ENCODE data around the gene TEX2. TPM values are rescaled to one million over a fixed set of nuclear protein-coding genes. Genes with fewer than 3 reads are reported as not detected.
"Not testable (repeated sequence)": the region's sequence is repeated elsewhere in the genome, so short reads cannot be mapped to it uniquely, and the experiment has no call there.

TEX2 gene
- total RNA-seq, 2 experiments from 2014 or later: 15.2 to 15.8 TPM

DNA sequence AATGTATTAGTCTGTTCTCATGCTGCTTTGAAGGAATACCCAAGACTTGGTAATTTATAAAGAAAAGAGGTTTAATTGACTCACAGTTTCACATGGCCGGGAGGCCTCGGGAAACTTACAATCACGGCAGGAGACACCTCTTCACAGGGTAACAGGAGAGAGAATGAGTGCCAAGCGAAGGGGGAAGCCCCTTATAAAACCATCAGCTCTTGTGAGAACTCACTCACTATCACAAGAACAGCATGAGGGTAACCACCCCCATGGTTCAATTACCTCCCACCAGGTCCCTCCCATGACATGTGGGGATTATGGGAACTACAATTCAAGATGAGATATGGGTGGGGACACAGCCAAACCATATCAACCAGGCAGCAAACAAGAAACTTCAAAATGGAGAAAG, 24.6 kb downstream of the TEX2 start:
- H3K36me3 Mint-ChIP-seq (ENCODE audit: low read depth); H3K4me3 Mint-ChIP-seq; H3K9me3 Mint-ChIP-seq (ENCODE audit: low read depth); H3K27ac Mint-ChIP-seq; H3K27me3 Mint-ChIP-seq: not testable (repeated sequence)
- peak; percentile 88 for ATAC-seq
- intact Hi-C loops (cut with DNase I, micrococcal nuclease): loop anchor here (1.0 to 5.0 kb wide), 3 partner anchors 25 to 44 kb away; partner anchors contain the start of gene TEX2 (in 1 of the 2)
- peak; percentile 68 for DNase-seq
- POLR2A ChIA-PET: interaction anchor here (0.6 to 0.7 kb wide), 2 partner anchors 89 to 1678 kb away, joined by 3 read pairs; no protein-coding TSS in a partner anchor
- CTCF ChIA-PET: interaction anchor here (0.6 to 1.0 kb wide), 7 partner anchors 12 to 303 kb away, joined by 3 to 4 read pairs (median 3); no protein-coding TSS in a partner anchor
- peaks cover 36% of the 10 kb centered on the region for H3K4me1 Mint-ChIP-seq

DNA sequence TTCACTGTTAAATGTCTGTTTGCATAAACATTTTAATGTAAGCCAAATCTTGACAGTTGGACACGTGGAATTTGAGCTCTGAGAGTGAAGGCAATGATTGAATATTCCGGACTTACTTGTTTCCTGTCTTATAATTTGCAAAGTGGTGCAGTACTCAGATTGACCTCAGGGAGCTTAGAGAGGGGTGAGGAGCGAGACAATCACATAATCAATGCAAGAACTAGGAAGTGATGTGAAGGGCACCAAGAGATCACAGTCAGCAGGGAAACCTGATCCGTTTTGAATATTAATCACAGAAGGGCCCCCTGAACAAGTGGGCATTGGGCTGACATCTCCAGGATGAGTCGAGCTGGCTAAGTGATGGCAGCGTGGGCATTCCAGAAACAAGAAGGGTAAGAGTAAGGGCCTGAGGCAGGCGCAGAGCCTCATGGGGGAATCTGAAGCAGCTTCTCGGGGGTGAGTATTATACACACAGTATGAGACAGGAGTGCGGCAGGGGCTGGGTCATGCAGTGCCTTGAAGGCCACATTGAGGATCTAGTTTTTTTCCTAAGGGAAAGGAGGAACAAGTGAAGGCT, 26.1 kb downstream of the TEX2 start:
- Mint-ChIP-seq H3K36me3 (ENCODE audit: low read depth) (peaks cover 10% of the 10 kb centered on the region), H3K4me3 (no peak overlapping the region), H3K9me3 (ENCODE audit: low read depth) (no peaks in the 10 kb centered on the region), H3K4me1 (peaks cover 32% of the 10 kb centered on the region), H3K27me3 (no peaks in the 10 kb centered on the region), H3K27ac (no peak overlapping the region)
- CTCF ChIA-PET: interaction anchor here (0.5 to 2.1 kb wide), 16 partner anchors 10 to 208 kb away, joined by 3 to 14 read pairs (median 4); no protein-coding TSS in a partner anchor
- peak; percentile 40 for ATAC-seq
- POLR2A ChIA-PET: interaction anchor here (0.5 kb wide), 1 partner anchor 204 kb away, joined by 3 read pairs; no protein-coding TSS in a partner anchor
- DNase-seq: no peak
- intact Hi-C loops (cut with DNase I, micrococcal nuclease): loop anchor here in 1 of 2 experiments (5.0 kb wide), 1 partner anchor 45 kb away; no protein-coding TSS in a partner anchor

- CTCF ChIA-PET: interaction anchor here (1.0 kb wide), 1 partner anchor 65 kb away, joined by 3 read pairs; no protein-coding TSS in a partner anchor
These were observed 28.1 kb downstream of the TEX2 start for GRCh38 chr17:64234961-64235360.

GRCh38 chr17:64232466-64233262, 30.4 kb downstream of the TEX2 start:
- Mint-ChIP-seq H3K4me1 (peaks cover 11% of the 10 kb centered on the region), H3K27me3 (no peaks in the 10 kb centered on the region), H3K4me3 (no peak overlapping the region), H3K9me3 (ENCODE audit: low read depth) (no peaks in the 10 kb centered on the region), H3K36me3 (ENCODE audit: low read depth) (peaks cover 7% of the 10 kb centered on the region), H3K27ac (no peak overlapping the region)
- CTCF ChIA-PET: interaction anchor here (1.0 kb wide), 1 partner anchor 74 kb away, joined by 3 read pairs; no protein-coding TSS in a partner anchor
- intact Hi-C loops (cut with DNase I, micrococcal nuclease): no loop called here
- POLR2A ChIA-PET: interaction anchor here (0.8 kb wide), 1 partner anchor 86 kb away, joined by 3 read pairs; no protein-coding TSS in a partner anchor
- DNase-seq (no peak), ATAC-seq (no peak)

More at GRCh38 chr17:64234961-64235360, 28.1 kb downstream of the TEX2 start:
- DNase-seq (no peak), ATAC-seq (no peak)
- POLR2A ChIA-PET: no interaction called here
- Mint-ChIP-seq H3K27me3 (no peaks in the 10 kb centered on the region), H3K4me3 (no peak overlapping the region), H3K27ac (no peak overlapping the region), H3K9me3 (ENCODE audit: low read depth) (no peaks in the 10 kb centered on the region), H3K36me3 (ENCODE audit: low read depth) (peaks cover 10% of the 10 kb centered on the region), H3K4me1 (peaks cover 27% of the 10 kb centered on the region)
- intact Hi-C loops (cut with DNase I, micrococcal nuclease): loop anchor here in 1 of 2 experiments (5.0 kb wide), 1 partner anchor 47 kb away; no protein-coding TSS in a partner anchor

- ChIA-PET POLR2A (no interaction called here), CTCF (interaction anchor here (0.6 to 1.0 kb wide), 3 partner anchors 9 to 348 kb away, joined by 3 to 4 read pairs (median 3); no protein-coding TSS in a partner anchor)
- intact Hi-C loops (cut with DNase I, micrococcal nuclease): no loop called here
- H3K4me3 Mint-ChIP-seq: no peak overlapping the region
- H3K27ac Mint-ChIP-seq: no peak overlapping the region
- peaks cover under 1% of the 10 kb centered on the region for H3K4me1 Mint-ChIP-seq
- DNase-seq (no peak), ATAC-seq (no peak)
- H3K27me3 Mint-ChIP-seq: no peaks in the 10 kb centered on the region
- H3K9me3 Mint-ChIP-seq (ENCODE audit: low read depth): no peaks in the 10 kb centered on the region
- peaks cover 4% of the 10 kb centered on the region for H3K36me3 Mint-ChIP-seq (ENCODE audit: low read depth)
These were observed 31.4 kb downstream of the TEX2 start for GRCh38 chr17:64231567-64232141.

GRCh38 chr17:64230791-64231408, 32.2 kb downstream of the TEX2 start:
- Mint-ChIP-seq H3K27me3 (no peaks in the 10 kb centered on the region), H3K9me3 (ENCODE audit: low read depth) (no peaks in the 10 kb centered on the region), H3K4me3 (no peak overlapping the region), H3K4me1 (no peaks in the 10 kb centered on the region), H3K27ac (no peak overlapping the region), H3K36me3 (ENCODE audit: low read depth) (peaks cover 4% of the 10 kb centered on the region)
- DNase-seq (no peak), ATAC-seq (no peak)
- intact Hi-C loops (cut with DNase I, micrococcal nuclease): no loop called here
- ChIA-PET CTCF (interaction anchor here (0.7 to 2.7 kb wide), 2 partner anchors 13 to 347 kb away, joined by 4 to 8 read pairs; no protein-coding TSS in a partner anchor), POLR2A (no interaction called here)

GRCh38 chr17:64229815-64230728, 33.0 kb downstream of the TEX2 start:
- Mint-ChIP-seq H3K9me3 (ENCODE audit: low read depth) (no peaks in the 10 kb centered on the region), H3K27ac (no peak overlapping the region), H3K36me3 (ENCODE audit: low read depth) (peaks cover 4% of the 10 kb centered on the region), H3K27me3 (no peaks in the 10 kb centered on the region), H3K4me3 (no peak overlapping the region), H3K4me1 (no peaks in the 10 kb centered on the region)
- CTCF ChIA-PET: interaction anchor here (1.0 to 2.7 kb wide), 3 partner anchors 12 to 189 kb away, joined by 3 to 8 read pairs (median 4); no protein-coding TSS in a partner anchor
- DNase-seq (no peak), ATAC-seq (no peak)
- POLR2A ChIA-PET: no interaction called here
- intact Hi-C loops (cut with DNase I, micrococcal nuclease): no loop called here

GRCh38 chr17:64226132-64226531, 36.9 kb downstream of the TEX2 start:
- CTCF ChIA-PET: interaction anchor here (1.7 to 1.9 kb wide), 2 partner anchors 10 to 56 kb away, joined by 6 to 7 read pairs; no protein-coding TSS in a partner anchor

GRCh38 chr17:64225410-64225809, 37.6 kb downstream of the TEX2 start:
- peaks cover 4% of the 10 kb centered on the region for H3K4me1 Mint-ChIP-seq
- H3K27me3 Mint-ChIP-seq: no peaks in the 10 kb centered on the region
- no peaks in the 10 kb centered on the region for H3K9me3 Mint-ChIP-seq (ENCODE audit: low read depth)
- no peak for DNase-seq
- intact Hi-C loops (cut with DNase I, micrococcal nuclease): no loop called here
- H3K36me3 Mint-ChIP-seq (ENCODE audit: low read depth): peaks cover 3% of the 10 kb centered on the region
- ChIA-PET POLR2A (no interaction called here), CTCF (interaction anchor here (1.9 kb wide), 1 partner anchor 56 kb away, joined by 6 read pairs; no protein-coding TSS in a partner anchor)
- ATAC-seq: no peak
- H3K4me3 Mint-ChIP-seq: no peak overlapping the region
- no peak overlapping the region for H3K27ac Mint-ChIP-seq

More at GRCh38 chr17:64226132-64226531, 36.9 kb downstream of the TEX2 start:
- ATAC-seq (no peak), DNase-seq (no peak)
- intact Hi-C loops (cut with DNase I, micrococcal nuclease): no loop called here
- Mint-ChIP-seq H3K4me3 (no peak overlapping the region), H3K27me3 (no peaks in the 10 kb centered on the region), H3K9me3 (ENCODE audit: low read depth) (no peaks in the 10 kb centered on the region), H3K4me1 (peaks cover 4% of the 10 kb centered on the region), H3K36me3 (ENCODE audit: low read depth) (no peaks in the 10 kb centered on the region), H3K27ac (no peak overlapping the region)
- POLR2A ChIA-PET: no interaction called here

Measured in activated CD4-positive, alpha-beta T cell treated with anti-CD3 and anti-CD28 coated beads for 36 hours (primary cell).